SK-N-SH treated with all-trans-retinoic acid at 6 μM for 48 hours (cell line): ENCODE results near the gene KLF13.

ENCODE experiments used
- ARNTL ChIP-seq: fragments of 450-650 bp; formaldehyde crosslinking; IDR thresholded peaks from 2 replicates; pipeline ENCODE4 v1.5.0; 2020; ENCODE audit warnings: low read depth, mild to moderate bottlenecking, moderate library complexity, borderline replicate concordance
- BACH2 ChIP-seq: fragments of 250-450 bp; sonication (Bioruptor Pico); IDR thresholded peaks from 2 replicates; pipeline ENCODE4 v1.9.0; 2021; ENCODE audit warnings: mild to moderate bottlenecking, borderline replicate concordance
- CREB5 ChIP-seq: fragments of 250-450 bp; sonication (Bioruptor Pico); IDR thresholded peaks from 2 replicates; pipeline ENCODE4 v1.5.1; 2020; ENCODE audit warnings: low read depth, mild to moderate bottlenecking, moderate library complexity
- CSRNP3 ChIP-seq: fragments of 250-450 bp; sonication (Bioruptor Pico); IDR thresholded peaks from 2 replicates; pipeline ENCODE4 v1.5.1; 2021; ENCODE audit warnings: mild to moderate bottlenecking, moderate library complexity
- OSR1 ChIP-seq: fragments of 250-450 bp; sonication (Bioruptor Pico); IDR thresholded peaks from 2 replicates; pipeline ENCODE4 v1.8.0; 2022; ENCODE audit warnings: moderate library complexity, mild to moderate bottlenecking, inconsistent platforms
- PATZ1 ChIP-seq: fragments of 250-450 bp; sonication (Bioruptor Pico); IDR thresholded peaks from 2 replicates; pipeline ENCODE4 v1.8.0; 2020; ENCODE audit warnings: mild to moderate bottlenecking, moderate library complexity, borderline replicate concordance
- RARB ChIP-seq: fragments of 250-450 bp; sonication (Bioruptor Pico); IDR thresholded peaks from 2 replicates; pipeline ENCODE4 v1.8.0; 2021; ENCODE audit warnings: mild to moderate bottlenecking, moderate library complexity
- TSHZ2 ChIP-seq: fragments of 250-450 bp; sonication (Bioruptor Pico); IDR thresholded peaks from 2 replicates; pipeline ENCODE4 v1.5.0; 2020; ENCODE audit warnings: mild to moderate bottlenecking, moderate library complexity
- ZFP3 ChIP-seq: fragments of 250-450 bp; sonication (Bioruptor Pico); IDR thresholded peaks from 2 replicates; pipeline ENCODE4 v1.5.0; 2020; ENCODE audit warnings: mild to moderate bottlenecking, moderate library complexity
- ZFP30 ChIP-seq: fragments of 450-650 bp; formaldehyde crosslinking; IDR thresholded peaks from 2 replicates; pipeline ENCODE4 v1.5.0; 2022; ENCODE audit warnings: mild to moderate bottlenecking, moderate library complexity
- ZNF70 ChIP-seq: fragments of 450-650 bp; formaldehyde crosslinking; IDR thresholded peaks from 2 replicates; pipeline ENCODE4 v1.5.0; 2020; ENCODE audit warnings: mild to moderate bottlenecking, moderate library complexity
- ZNF8 ChIP-seq: fragments of 450-650 bp; formaldehyde crosslinking; IDR thresholded peaks from 2 replicates; pipeline ENCODE4 v1.5.0; 2020; ENCODE audit warnings: mild to moderate bottlenecking, moderate library complexity

- TF ChIP-seq CREB5: no peak
- TF ChIP-seq ZFP30: no peak
- TF ChIP-seq PATZ1 (CRISPR knock-in tag): no peak
- no peak for TF ChIP-seq ARNTL (CRISPR knock-in tag)
- no peak for TF ChIP-seq ZNF70 (CRISPR knock-in tag)
- no peak for TF ChIP-seq OSR1 (CRISPR knock-in tag)
- TF ChIP-seq ZNF8 (CRISPR knock-in tag): no peak
- TF ChIP-seq RARB (CRISPR knock-in tag): no peak
- TF ChIP-seq BACH2: no peak
- TF ChIP-seq TSHZ2 (CRISPR knock-in tag): no peak
- TF ChIP-seq ZFP3 (CRISPR knock-in tag): no peak
- TF ChIP-seq CSRNP3 (CRISPR knock-in tag): no peak
These were observed 48.6 kb upstream of the KLF13 start for GRCh38 chr15:31278061-31278445.
